GM18909 (cell line): ENCODE results near the gene LDHA.

Experiments
- ATAC-seq: cut with Tn5 transposase; IDR thresholded peaks from one replicate; pipeline ENCODE4 v1.9.1; 2021; ENCODE audit warnings: mild to moderate bottlenecking; ENCODE audit not compliant: unreplicated experiment, poor library complexity

Gene LDHA

GRCh38 chr11:18394275-18394927 is at the start of gene LDHA:
TSS of gene LDHA (plus strand) at chr11:18394563. CDS start at chr11:18396843, 2,280 bp downstream.
- peak; percentile 77 for ATAC-seq

GRCh38 chr11:18347471-18348125 is 46.8 kb upstream of the LDHA start:
- no peak for ATAC-seq

- ATAC-seq: no peak
Observed at GRCh38 chr11:18352581-18352980, 41.8 kb upstream of the LDHA start.

DNA sequence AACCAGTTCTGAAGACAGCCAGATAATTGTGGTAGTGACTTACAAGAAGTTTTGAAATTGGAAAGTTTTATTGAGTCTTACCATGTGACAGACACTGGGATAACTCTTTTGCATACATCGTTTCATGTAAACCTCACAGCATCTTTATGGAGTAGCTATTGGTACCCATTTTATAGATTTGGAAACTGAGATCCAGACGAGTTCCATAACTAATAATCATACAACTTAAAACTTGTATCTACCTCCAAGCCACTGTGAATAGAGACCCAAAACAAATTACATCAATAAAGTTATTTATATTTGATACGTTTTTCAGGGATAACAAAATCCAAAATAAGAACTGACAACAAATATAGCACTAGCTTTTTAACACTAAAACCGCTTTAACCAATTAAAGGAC is 35.7 kb upstream of the LDHA start:
- no peak for ATAC-seq

GRCh38 chr11:18361154-18361553 is 33.2 kb upstream of the LDHA start:
- no peak for ATAC-seq

DNA sequence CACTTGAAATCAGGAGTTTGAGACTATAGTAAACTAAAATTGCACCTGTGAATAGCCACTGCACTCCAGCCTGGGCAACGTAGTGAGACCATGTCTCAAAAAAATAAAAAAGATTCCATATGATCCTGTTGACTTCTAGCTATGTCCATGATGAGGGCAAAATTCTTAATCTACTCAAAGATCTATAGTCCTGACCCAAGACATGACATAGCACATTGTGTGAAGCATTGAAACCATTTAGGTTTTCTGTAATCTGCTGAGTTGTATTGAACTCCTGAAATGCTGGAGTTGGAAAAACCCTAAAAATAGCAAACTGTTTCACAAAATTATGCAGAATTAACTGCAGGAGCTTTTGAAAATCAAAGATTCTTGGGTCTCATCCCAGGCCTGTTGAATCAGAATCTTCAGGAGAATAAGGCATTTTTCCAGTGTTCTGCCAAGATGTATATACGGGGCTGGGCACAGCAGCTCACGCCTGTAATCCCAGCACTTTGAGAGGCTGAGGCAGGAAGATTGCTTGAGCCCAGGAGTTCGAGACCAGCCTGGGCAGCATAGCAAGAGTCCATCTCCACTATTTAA is 29.8 kb upstream of the LDHA start:
- no peak for ATAC-seq

- ATAC-seq: no peak
Observed at GRCh38 chr11:18365741-18366140, 28.6 kb upstream of the LDHA start.

DNA sequence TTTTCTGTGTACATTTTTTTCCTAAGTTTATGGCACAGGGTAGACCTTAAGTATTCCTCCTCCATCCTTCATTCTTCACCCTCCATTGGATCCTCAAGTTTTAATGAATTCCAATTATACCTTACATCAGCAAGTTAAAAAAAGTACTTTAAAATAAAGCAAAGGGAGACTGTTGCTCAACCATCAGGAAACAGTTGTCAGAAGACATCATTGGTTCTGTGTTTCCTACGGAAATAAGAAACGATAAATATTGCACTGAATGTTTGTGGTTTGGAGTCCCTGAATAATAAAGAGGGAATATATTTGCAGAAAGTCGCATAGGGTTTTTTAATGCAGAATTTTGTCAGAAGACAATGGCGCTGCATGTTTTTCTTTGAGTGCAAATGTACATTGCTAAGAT is 28.1 kb upstream of the LDHA start:
- no peak for ATAC-seq

GRCh38 chr11:18367431-18367830 is 26.9 kb upstream of the LDHA start:
- ATAC-seq: no peak

GRCh38 chr11:18368221-18368620 is 26.1 kb upstream of the LDHA start:
- ATAC-seq: no peak

- ATAC-seq: no peak
Observed at GRCh38 chr11:18369398-18369797, 25.0 kb upstream of the LDHA start.

DNA sequence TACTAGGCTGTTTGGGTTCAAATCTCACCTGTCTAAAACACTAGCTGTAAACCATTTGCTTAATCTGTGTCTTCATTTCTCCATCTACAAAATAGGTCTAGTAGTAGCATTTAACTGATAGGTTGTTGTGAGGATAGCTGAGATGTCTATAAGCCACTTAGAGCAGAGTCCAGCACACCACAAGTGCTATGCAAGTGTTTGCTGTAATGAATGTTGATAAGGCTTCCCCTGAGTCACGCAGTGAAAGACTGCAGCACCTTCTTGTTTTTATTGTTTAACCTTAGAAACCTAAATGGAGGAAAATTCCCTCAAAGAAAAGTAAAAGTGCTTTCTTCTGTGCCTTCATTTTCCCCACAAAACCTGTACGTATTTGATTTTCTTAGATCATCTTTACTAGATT is 23.1 kb upstream of the LDHA start:
- ATAC-seq: no peak

DNA sequence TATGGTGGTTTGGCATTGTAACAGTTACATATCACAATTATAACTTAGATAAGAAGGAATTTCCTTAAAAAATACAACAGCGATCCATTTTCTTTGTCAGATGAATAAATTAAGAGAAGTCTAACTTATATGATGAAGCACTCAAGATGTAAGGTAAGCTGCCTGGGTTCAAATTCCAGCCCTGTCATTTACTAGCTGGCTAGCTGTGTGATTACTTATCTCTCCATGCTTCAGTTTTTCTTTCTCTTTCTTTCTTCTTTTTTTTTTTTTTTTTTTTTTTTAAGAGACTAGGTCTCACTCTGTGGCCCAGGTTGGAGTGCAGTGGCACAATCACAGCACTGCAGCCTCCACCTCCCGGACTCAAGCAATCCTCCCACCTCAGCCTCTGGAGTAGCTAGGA is 22.2 kb upstream of the LDHA start:
- no peak for ATAC-seq

DNA sequence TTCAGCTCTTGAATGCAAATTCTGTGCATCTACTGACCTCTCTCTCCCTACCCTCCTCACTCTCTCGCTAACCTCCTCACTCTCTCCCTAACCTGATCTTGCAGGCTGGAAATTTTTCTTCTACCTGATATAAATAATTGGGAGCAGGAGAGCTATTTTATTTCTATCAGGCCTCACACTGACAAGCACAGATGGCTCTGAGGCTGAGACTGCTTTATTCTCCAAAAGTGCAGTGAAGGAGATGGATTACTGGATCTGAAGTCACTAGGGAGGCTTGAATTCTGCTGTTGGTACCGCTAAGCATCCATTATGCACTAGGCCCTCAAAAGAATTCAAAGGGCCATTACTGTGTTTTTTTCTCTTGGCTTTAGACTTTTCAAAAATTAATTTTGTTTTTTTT is 19.4 kb upstream of the LDHA start:
- no peak for ATAC-seq

- no peak for ATAC-seq
Observed at GRCh38 chr11:18375941-18376340, 18.4 kb upstream of the LDHA start.

- ATAC-seq: no peak
Observed at GRCh38 chr11:18379201-18379600, 15.2 kb upstream of the LDHA start.

DNA sequence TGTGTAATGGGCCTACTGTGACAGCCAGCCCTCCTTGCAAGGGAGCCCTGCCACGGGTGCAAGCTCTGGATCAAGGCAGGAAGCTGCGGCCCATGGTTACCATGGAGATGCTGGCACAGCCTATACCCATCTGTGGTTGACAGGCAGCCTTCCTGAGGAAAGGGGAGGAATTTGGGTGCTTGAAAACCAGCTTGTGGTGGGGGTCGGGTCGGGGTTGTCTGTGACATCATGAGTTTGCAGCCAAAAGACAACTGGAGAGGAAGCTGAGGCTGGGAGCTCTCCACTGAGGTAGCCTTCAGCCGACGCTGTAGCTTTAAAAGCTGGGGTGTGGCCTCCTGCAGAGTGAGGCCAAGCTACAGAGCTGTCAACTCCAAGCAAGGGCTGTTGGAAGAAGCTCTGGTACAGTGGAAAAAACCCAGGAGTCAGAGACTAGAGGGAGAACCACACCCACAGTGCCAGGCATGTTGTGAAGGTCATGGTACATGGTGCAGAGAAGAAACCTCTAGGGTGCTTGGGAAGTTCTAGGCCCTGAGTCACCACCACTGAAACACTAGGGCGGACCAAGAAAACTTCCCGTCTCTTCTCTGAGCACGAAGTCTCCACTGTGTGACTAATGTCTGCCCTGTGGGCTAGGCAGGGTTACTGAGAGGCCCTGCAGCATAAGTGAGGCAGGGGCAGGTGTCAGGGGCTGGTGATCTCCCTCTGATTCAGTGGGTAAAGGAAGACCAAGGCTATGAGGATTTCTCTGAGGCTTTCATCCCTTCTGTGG is 10.8 kb upstream of the LDHA start:
- ATAC-seq: peak; percentile 80

DNA sequence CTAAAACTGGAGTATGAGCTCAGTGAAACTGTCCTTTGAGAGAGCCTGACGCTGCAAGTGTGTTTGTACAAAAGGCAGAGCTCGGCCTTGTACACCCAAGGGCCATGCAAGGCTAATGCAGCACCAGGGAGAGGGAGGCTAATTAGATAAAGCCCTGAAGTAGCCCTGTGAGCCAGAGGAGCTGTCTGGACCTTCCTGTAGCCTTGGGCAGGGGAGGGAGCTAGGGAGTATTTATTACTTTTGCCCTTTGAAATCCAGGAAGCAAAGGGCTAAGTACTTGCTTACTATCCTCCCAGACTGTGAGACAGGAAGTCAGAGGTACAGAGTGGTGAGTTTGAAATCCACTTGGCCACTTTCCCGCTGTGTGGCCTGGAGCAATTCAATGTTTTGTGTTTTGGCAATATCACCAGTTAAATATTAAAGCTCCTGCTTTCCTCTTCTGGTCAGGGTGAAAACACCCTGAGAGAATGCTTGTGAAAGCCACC is 10.2 kb upstream of the LDHA start:
- peak; percentile 50 for ATAC-seq

DNA sequence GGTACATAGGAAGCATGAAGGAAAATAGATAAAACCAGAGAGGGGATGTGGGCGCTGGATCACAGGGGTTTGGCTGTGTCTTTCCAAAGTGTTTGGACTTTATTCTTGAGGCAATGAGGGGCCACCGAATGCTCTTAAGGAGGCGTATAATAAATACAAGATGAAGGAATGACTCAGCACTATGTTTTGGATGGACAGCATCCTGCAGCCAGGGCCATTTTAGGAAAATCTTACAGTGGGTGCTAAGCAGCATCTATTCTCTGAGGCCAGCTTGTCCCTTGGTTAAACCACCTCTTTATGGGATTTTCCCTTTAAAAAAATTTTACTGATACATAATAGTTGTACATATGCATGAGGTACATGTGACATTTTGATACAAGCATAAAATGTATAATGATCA is 4.3 kb upstream of the LDHA start:
- ATAC-seq: no peak

DNA sequence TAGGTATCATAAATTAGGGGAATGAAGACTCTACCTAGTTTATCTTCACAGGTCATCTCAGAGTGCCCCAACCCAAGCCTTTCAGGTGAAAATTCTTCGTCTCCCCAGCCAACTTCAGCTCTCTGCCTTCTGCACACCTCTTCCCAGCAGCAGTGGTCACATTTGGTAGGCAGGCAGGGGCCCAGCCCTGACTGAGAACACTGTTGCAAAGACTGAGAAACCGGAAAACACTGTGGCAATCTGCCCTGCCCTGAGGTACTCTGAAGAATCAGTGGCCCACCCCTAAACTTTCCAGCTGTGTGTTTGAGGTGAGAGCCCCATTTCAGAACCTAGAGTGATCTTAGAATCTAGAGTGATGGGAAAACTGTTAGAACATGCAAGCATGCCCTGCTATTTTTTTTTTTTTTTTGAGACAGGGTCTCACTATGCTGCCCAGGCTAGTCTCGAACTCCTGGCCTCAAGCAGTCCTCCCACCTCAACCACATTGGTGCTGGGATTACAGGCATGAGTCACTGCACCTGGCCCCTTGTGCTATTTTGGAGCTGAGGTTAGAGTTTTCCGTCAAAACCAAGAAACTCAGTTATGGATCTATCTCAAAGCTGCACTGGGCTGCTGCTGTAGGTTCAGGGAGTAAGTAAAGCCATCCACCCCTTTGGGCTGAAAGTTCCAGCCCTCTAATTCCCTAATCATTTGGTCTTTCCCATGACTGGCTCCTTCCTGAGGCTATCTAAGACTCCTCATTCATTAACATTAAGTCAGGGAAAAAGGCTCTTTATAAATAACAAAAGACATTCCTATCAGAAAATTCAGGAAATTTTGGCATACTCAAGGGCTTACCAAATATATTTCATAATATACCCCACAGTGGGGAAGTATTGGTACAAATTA is 1.7 kb upstream of the LDHA start:
- no peak for ATAC-seq
